BLaER1 (cell line): Measurements from ENCODE around the gene CD46.
A peak's percentile ranks its signal among the peaks of the same experiment; 100 is the strongest.
"Not testable (repeated sequence)": the region's sequence is repeated elsewhere in the genome, so short reads cannot be mapped to it uniquely, and the experiment has no call there.

Source experiments
- H3K27ac ChIP-seq: shearing (Covaris generic); formaldehyde crosslinking; 2 replicates; pipeline ENCODE4 v1.8.1; 2022
- H3K27me3 ChIP-seq: shearing (Covaris generic); formaldehyde crosslinking; 2 replicates; pipeline ENCODE4 v1.8.1; 2022
- H3K36me3 ChIP-seq: shearing (Covaris generic); formaldehyde crosslinking; 2 replicates; pipeline ENCODE4 v1.8.1; 2022
- H3K4me1 ChIP-seq: shearing (Covaris generic); formaldehyde crosslinking; 2 replicates; pipeline ENCODE4 v1.8.1; 2022
- H3K4me2 ChIP-seq: shearing (Covaris generic); formaldehyde crosslinking; 2 replicates; pipeline ENCODE4 v1.8.1; 2022
- H3K4me3 ChIP-seq: shearing (Covaris generic); formaldehyde crosslinking; 2 replicates; pipeline ENCODE4 v1.8.1; 2022
- H3K9ac ChIP-seq: shearing (Covaris generic); formaldehyde crosslinking; 2 replicates; pipeline ENCODE4 v1.8.1; 2022
- H3K9me3 ChIP-seq: shearing (Covaris generic); formaldehyde crosslinking; 2 replicates; pipeline ENCODE4 v1.8.1; 2022
- H4K20me1 ChIP-seq: shearing (Covaris generic); formaldehyde crosslinking; 2 replicates; pipeline ENCODE4 v1.8.1; 2022
- Cebpa-rat ChIP-seq: shearing (Covaris generic); IDR thresholded peaks from 2 replicates; pipeline ENCODE4 v1.8.1; 2022

The CD46 gene

DNA sequence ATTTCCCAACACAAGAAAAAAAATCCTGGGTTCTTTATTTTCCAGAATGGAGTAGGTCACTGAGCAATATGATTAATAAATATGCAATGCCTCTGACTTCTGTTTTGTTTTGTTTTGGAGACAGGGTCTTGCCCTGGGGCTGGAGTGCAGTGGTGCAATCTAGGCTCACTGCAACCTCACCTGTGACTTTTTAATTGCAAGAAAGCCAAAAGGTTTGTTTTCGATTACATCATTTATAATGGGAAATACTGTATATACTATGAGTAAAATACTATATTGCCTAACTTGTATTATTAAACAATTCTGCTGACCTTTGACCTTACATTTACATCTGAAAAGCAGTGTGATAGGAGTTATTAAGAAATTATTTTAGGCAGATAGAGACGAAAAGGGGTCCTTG is 11.6 kb upstream of the CD46 start:
- Histone ChIP-seq H3K9me3 (no peaks in the 10 kb centered on the region), H3K4me3 (no peak overlapping the region), H3K4me1 (no peaks in the 10 kb centered on the region), H4K20me1 (no peaks in the 10 kb centered on the region), H3K9ac (no peak overlapping the region), H3K4me2 (no peak overlapping the region), H3K27me3 (no peaks in the 10 kb centered on the region), H3K36me3 (no peaks in the 10 kb centered on the region), H3K27ac (no peak overlapping the region)
- no peak for TF ChIP-seq Cebpa-rat

DNA sequence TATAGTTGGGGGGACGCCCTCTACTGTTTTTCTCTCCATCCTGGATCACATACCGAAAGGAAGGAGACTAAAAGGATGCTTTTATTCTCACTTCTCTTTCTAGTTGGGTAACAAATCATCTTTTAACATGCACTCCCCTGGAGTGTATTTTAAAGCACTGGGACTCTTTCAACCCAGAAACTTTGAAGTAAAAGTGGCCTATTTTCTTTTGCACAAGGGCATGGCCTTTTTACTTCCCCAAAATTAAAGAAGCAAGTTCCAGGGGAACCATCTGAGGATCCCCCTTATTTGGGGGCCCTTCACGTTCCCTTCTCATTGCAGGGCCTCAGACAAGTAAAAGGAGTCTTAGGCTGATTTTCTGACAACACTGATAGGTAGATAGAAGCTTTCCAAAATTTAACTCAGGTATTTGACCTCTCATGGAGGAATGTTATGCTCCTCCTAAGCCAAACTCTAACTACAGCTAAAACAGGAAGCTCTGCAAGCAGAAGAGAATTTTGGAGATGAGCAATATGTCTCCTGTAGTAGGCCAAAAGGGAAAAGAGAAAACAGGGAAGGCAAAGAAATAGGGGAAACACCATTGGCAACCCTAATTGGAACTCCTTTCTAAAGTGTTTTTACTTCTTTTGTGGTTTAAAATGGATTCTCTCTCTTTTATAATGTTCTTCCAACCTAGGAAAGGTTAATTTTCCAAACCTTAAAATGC is 8.9 kb upstream of the CD46 start:
- Histone ChIP-seq H3K27me3 (no peaks in the 10 kb centered on the region), H3K9me3 (no peaks in the 10 kb centered on the region), H4K20me1 (no peaks in the 10 kb centered on the region), H3K36me3 (no peaks in the 10 kb centered on the region), H3K4me1 (no peaks in the 10 kb centered on the region), H3K27ac (no peak overlapping the region), H3K9ac (no peak overlapping the region), H3K4me3 (no peak overlapping the region), H3K4me2 (no peak overlapping the region)
- TF ChIP-seq Cebpa-rat: no peak

DNA sequence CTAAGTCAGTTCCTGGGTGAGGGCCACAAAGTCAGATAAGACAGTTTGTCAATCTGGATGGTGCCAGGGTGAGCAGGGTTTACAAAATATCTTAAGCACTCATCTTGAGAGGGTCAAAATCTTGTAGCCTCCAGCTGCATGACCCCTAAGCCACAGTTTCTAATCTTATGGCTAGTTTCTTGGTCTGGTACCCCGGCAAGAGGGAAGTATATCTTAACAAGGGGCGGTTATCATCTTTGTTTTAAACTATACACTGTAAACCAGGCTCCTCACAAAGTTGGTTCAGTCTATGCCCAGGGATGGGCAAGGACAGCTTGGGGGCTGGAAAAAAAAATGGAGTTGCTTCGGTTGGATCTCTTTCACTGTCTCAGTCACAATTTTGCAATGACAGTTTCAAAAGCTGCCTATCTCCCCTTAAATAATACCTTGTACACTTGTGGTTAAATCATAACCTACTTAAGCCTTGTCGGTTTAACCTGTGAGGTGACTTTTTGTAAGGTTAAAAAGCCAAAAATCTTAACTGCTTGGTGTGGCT is 7.8 kb upstream of the CD46 start:
- no peak overlapping the region for H3K4me2 ChIP-seq
- TF ChIP-seq Cebpa-rat: no peak

DNA sequence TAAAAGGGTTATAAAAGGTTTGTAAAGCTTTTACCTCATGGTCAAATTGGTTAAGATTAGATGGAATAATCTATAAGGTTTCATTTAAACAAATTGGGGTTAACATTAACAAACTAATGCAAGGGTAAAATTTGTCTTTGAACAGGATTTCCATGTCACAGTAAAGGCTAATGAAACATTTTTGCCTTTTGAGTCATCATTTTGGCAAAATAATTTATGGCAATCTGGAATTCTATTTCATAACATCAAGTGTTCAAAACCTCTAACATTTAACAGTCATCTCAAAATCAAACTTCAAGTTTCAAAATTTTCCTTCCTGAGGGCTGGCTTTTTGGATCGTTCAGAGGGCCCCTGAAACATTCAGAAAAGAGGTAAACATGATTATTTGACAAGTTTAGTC is 6.6 kb upstream of the CD46 start:
- no peaks in the 10 kb centered on the region for H3K9me3 ChIP-seq
- no peak overlapping the region for H3K9ac ChIP-seq
- no peak overlapping the region for H3K4me2 ChIP-seq

More for the DNA sequence above, 7.8 kb upstream of the CD46 start:
- no peak overlapping the region for H3K9ac ChIP-seq
- no peaks in the 10 kb centered on the region for H4K20me1 ChIP-seq
- no peak overlapping the region for H3K27ac ChIP-seq
- no peaks in the 10 kb centered on the region for H3K36me3 ChIP-seq
- no peaks in the 10 kb centered on the region for H3K27me3 ChIP-seq
- no peaks in the 10 kb centered on the region for H3K9me3 ChIP-seq
- H3K4me1 ChIP-seq: no peaks in the 10 kb centered on the region
- no peak overlapping the region for H3K4me3 ChIP-seq

DNA sequence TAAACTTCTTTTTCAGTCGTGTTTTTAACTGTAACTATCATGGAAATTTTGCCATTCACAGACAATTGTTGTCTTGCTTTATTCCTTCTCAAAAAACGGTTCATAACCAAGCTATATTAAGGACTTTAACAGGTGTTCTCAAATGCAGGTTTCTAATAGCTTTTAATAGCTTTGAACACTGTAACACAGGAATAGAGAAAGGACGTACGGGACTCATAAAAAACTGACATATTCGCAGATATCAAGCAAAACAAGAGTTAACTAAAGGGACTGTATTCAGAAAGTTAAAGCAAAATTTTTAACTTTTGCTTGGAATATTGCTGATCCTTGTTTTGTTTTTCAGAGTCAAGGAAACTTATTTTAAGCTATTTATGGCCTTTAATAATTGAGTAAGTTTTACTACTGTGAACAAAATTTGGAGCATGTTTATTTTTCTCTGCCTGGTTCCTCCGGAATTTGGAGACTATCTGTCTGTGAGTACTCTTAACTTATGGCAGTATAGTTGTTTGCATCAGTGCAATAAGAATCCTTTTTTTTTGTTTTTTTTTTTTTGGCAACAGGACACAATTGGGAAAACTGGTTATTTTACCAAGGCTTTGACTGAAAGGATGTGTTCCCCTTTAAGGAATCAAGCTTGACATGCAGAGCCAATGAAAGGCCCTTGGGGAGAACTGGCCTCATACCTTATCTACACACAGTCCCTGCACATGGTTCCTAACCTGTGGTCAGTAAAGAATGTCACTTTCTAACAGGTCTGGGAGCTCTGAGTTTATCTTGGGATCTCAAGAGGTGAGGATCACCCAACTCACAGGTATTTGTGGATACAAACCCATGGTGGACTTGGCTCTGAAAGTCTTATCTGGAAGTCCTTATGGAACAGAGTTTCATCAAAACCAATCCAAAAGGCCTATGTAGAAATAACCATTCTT is 5.8 kb upstream of the CD46 start:
- Histone ChIP-seq H3K4me2 (no peak overlapping the region), H3K9me3 (no peaks in the 10 kb centered on the region), H3K27ac (no peak overlapping the region), H3K27me3 (no peaks in the 10 kb centered on the region), H3K9ac (no peak overlapping the region), H3K4me1 (peaks cover 2% of the 10 kb centered on the region), H3K4me3 (no peak overlapping the region), H3K36me3 (no peaks in the 10 kb centered on the region), H4K20me1 (no peaks in the 10 kb centered on the region)
- TF ChIP-seq Cebpa-rat: no peak

More for the DNA sequence above, 6.6 kb upstream of the CD46 start:
- Histone ChIP-seq H3K27me3 (no peaks in the 10 kb centered on the region), H3K4me3 (no peak overlapping the region), H4K20me1 (no peaks in the 10 kb centered on the region), H3K27ac (no peak overlapping the region), H3K4me1 (no peaks in the 10 kb centered on the region), H3K36me3 (no peaks in the 10 kb centered on the region)
- no peak for TF ChIP-seq Cebpa-rat

DNA sequence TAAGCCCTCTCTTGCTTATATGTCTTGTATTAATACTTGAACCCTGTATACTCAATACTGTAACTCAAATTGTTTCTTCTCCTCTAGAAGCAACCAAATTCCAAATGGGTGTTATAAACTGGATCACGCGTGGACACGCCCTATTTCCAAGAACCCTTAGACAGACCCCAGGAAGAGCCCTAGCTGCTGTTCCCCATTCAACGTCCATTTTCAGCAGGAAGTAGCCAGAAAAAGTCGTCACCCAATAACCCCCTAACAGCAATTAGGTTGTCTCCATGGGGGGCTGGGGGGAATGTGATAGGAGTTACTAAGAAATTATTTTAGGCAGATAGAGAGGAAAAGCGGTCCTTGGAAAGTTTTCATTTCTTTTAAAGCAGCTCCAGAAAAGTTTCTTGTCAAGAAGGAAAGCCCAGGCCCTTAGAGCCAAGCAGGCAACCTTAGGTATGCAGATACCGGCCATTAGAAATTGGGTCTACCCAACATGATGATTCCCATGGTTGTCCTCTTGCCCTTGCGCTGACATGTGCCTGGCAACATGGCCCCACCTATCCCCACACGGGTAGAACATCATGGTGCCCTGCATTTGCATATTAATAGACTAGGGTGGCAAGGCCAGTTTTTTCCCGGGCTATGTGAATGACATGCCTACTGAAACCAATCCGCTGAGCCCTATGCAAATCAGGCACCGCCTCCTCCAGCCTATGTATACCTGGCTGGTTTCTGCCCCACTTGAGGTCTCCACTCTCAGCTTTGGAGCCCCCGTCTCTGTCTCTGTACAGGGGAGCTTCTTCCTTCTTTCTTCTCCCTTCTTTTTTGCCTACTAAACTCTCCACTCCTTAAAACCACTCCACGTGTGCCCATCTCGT is 4.0 kb upstream of the CD46 start:
- Histone ChIP-seq H4K20me1 (peaks cover 6% of the 10 kb centered on the region), H3K9me3 (no peaks in the 10 kb centered on the region), H3K9ac (no peak overlapping the region), H3K4me1 (peaks cover 8% of the 10 kb centered on the region), H3K4me3 (no peak overlapping the region), H3K4me2 (no peak overlapping the region), H3K36me3 (no peaks in the 10 kb centered on the region), H3K27me3 (no peaks in the 10 kb centered on the region), H3K27ac (no peak overlapping the region)
- no peak for TF ChIP-seq Cebpa-rat

DNA sequence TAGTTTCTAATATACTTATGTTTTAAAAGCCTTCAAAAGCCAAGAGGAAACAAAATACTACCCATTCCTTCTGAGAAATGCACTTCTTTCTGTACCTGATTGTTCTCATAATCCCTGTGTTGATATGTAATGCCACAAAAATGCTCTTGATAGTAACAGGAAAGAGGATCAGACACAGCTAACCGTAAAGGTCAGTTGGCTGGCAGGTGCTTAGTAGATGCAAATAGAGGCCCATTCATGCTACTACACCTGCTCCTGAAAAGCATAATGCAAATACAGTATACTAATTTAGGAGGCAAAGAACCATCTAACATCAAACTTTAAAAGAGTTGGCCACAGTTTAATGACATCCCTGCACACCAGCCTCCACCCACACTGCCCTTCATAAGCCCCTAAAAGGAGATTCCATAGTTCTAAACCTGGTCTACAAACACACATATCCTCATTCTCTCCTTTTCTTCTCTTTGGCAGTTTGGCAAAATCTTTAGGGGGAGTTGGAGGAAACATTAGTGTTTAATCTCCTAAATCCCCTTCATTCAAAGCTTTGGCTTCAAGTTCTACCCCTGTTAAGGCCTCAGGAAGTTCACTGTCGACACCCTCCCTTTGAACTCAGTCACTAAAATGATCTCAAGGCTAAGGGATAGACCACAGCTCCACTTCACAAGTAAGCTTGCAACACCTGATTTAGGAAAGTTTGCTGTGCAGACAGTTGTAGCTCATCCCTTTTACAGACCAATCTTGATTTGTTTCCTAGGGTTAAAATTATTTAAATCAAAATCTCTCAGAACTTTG is 2.9 kb upstream of the CD46 start:
- H3K4me3 ChIP-seq: no peak overlapping the region
- H3K4me1 ChIP-seq: peaks cover 19% of the 10 kb centered on the region
- H3K27me3 ChIP-seq: no peaks in the 10 kb centered on the region
- H3K9ac ChIP-seq: no peak overlapping the region
- no peaks in the 10 kb centered on the region for H3K9me3 ChIP-seq
- no peak overlapping the region for H3K4me2 ChIP-seq
- H3K27ac ChIP-seq: no peak overlapping the region
- peaks cover 17% of the 10 kb centered on the region for H4K20me1 ChIP-seq
- no peaks in the 10 kb centered on the region for H3K36me3 ChIP-seq
- TF ChIP-seq Cebpa-rat: no peak

DNA sequence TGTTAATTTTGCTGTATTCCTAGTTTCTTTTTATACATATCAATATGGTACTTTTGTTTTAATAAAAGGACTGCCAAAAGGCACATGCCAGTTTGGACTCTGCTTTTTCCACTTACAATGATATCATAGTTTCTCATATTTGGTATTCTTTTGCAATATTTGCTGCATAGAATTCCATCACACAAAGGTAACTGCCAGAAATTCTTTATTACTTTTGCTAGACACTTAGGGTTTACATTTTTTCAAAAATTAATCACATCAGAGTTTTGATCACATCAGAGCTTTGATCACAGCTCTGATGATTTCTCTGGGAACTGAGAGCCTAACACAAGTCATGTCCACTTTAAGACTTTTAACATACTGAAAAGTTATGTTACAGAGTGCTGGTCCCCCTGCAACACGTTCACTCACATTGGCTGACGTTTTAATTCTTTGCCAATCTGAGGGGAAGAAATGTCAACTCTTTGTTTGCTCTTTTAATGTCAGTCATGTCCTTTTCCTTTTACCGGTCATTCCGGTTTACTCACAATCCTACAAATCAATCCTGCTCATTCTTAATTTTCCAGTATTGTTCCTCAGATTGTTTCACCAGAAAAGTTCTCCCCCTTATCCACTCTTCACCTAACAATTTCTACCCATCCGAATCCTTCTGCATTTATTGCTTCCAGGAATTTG is 1.1 kb upstream of the CD46 start:
- peaks cover 36% of the 10 kb centered on the region for H4K20me1 ChIP-seq
- H3K27ac ChIP-seq: no peak overlapping the region
- H3K9me3 ChIP-seq: no peaks in the 10 kb centered on the region
- no peak overlapping the region for H3K9ac ChIP-seq
- peak overlapping the region; percentile 93 for H3K4me2 ChIP-seq
- H3K27me3 ChIP-seq: no peaks in the 10 kb centered on the region
- no peak for TF ChIP-seq Cebpa-rat
- H3K4me1 ChIP-seq: peaks cover 27% of the 10 kb centered on the region
- H3K4me3 ChIP-seq: peak overlapping the region; percentile 96; the same call in 1 of the 2 replicates
- H3K36me3 ChIP-seq: no peaks in the 10 kb centered on the region

DNA sequence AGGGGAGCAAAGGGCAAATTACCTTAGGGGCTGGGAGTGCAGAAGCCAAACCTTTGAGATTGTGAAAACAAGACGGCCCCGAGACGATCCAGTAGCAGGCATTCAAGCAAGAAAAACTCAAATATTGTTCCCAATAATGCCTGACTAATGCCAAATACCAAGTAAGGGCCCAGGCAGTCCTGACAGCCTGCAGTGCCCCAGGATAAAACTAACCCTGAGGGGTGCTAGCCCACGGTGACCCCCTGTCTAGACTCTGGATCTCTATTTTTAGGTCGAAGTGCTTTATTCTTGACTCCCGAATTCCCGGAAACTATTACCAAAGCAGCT is 428 bp upstream of the CD46 start:
- peaks cover 27% of the 10 kb centered on the region for H3K4me1 ChIP-seq
- H3K4me2 ChIP-seq: peak overlapping the region; percentile 93
- peak overlapping the region; percentile 76 for H3K27ac ChIP-seq
- H3K27me3 ChIP-seq, H3K9me3 ChIP-seq, H3K36me3 ChIP-seq: not testable (repeated sequence)
- H4K20me1 ChIP-seq: peaks cover 42% of the 10 kb centered on the region
- H3K4me3 ChIP-seq: peak overlapping the region; percentile 96
- peak overlapping the region; percentile 90 for H3K9ac ChIP-seq
